K562 (cell line): Measurements from ENCODE around the gene ARHGAP35. TPM values are rescaled to one million over a fixed set of nuclear protein-coding genes. Genes with fewer than 3 reads are reported as not detected.

ENCODE experiments used
- EP400 ChIP-seq: fragments of 450-650 bp; IDR thresholded peaks from 2 replicates; pipeline ENCODE4 v1.6.1; 2017; ENCODE audit warnings: antibody characterized with exemption, mild to moderate bottlenecking, moderate library complexity
- HNRNPK ChIP-seq: fragments of 200-400 bp; formaldehyde crosslinking; IDR thresholded peaks from one replicate; pipeline ENCODE4 v1.6.1; 2018; ENCODE audit warnings: mild to moderate bottlenecking, low read depth, low read length; ENCODE audit not compliant: poor library complexity, severe bottlenecking
- HSF4 ChIP-seq: fragments of 250-450 bp; sonication (Bioruptor Pico); IDR thresholded peaks from 2 replicates; pipeline ENCODE4 v2.1.2; 2022; ENCODE audit warnings: mild to moderate bottlenecking, moderate library complexity, borderline replicate concordance
- MXI1 ChIP-seq: IDR thresholded peaks from 2 replicates; pipeline ENCODE4 v1.6.1; 2011; ENCODE audit warnings: low read depth, mild to moderate bottlenecking, improper control_type of control experiment, low read length
- NR2C2 ChIP-seq, 2 experiments: fragments of 200-800 bp in 1 of 2; sonication (Bioruptor generic) in 1 of 2; sonication (generic) in 1 of 2; formaldehyde crosslinking in 1 of 2; IDR thresholded peaks; 2 replicates each; pipeline versions ENCODE4 v1.6.1 to v1.8.0; 2016 to 2022; ENCODE audit warnings: mild to moderate bottlenecking in 1 of 2, missing compliant biosample characterization in 1 of 2, missing genetic modification characterization in 1 of 2, missing genetic modification reagents in 1 of 2
- SETDB1 ChIP-seq: IDR thresholded peaks from one replicate; pipeline ENCODE4 v1.6.1; 2012; ENCODE audit warnings: low read length, control low read depth, inconsistent platforms
- SP2 ChIP-seq: IDR thresholded peaks from 2 replicates; pipeline ENCODE4 v1.6.1; 2011; ENCODE audit warnings: mild to moderate bottlenecking, low read depth, low read length, moderate library complexity; ENCODE audit not compliant: poor library complexity, severe bottlenecking; ENCODE audit errors: extremely low read depth
- polyA plus RNA-seq, 8 experiments: library from polyadenylated mRNA; depleted of rRNA in 4 of 8; stranded (reverse) in 5 of 8; unstranded in 3 of 8; fragments of >200 nt; fragmentation: Nextera tagmentation in 2 of 8; fragmentation: Illumina TruSeq in 1 of 8; extraction: Ambion mirVana in 2 of 8; extraction: Trizol in 1 of 8; gene quantifications; 2 replicates each; pipeline versions ENCODE4 v1.2.1 to v1.2.3, GENCODE V29; 2011 to 2014; ENCODE audit warnings: inconsistent platforms in 1 of 8, missing spikeins in 1 of 8
- total RNA-seq, 7 experiments: library from RNA; depleted of rRNA in 6 of 7; stranded (reverse); fragments of >200 nt in 6 of 7; fragmentation: Illumina TruSeq in 2 of 7; extraction: Trizol in 2 of 7; gene quantifications; 2 replicates each; pipeline versions ENCODE4 v1.2.1 to v1.2.3, GENCODE V29; 2011 to 2021; ENCODE audit warnings: low replicate concordance in 1 of 7
- TF ChIP-seq, protein P1 (sequence below): fragments of 250-450 bp; sonication (Bioruptor Pico); IDR thresholded peaks from 2 replicates; pipeline ENCODE4 v1.8.0; 2021; ENCODE audit warnings: moderate library complexity, mild to moderate bottlenecking, inconsistent platforms
- TF ChIP-seq, protein P2 (sequence below): IDR thresholded peaks from 2 replicates; pipeline ENCODE4 v1.6.1; 2016; ENCODE audit warnings: missing genetic modification characterization, missing compliant biosample characterization
- TF ChIP-seq, protein P3 (sequence below): sonication (generic); formaldehyde crosslinking; IDR thresholded peaks from 2 replicates; pipeline ENCODE4 v1.8.1; 2023; ENCODE audit warnings: missing genetic modification reagents, mild to moderate bottlenecking, borderline replicate concordance
- TF ChIP-seq, protein P4 (sequence below), 2 experiments: IDR thresholded peaks in 1 of 2; conservative IDR thresholded peaks in 1 of 2; 2 replicates each; pipeline ENCODE4 v1.6.1; 2016; ENCODE audit warnings: low read depth in 2 of 2, mild to moderate bottlenecking in 1 of 2, missing compliant biosample characterization in 1 of 2, missing genetic modification characterization in 1 of 2, moderate library complexity in 1 of 2

Gene ARHGAP35
- total and polyA plus RNA-seq, 9 of the 15 experiments (the other 6 are each of a cell fraction or from before 2014, with no cell fraction given): 0.27 to 26.4 (median 10.2) TPM

DNA sequence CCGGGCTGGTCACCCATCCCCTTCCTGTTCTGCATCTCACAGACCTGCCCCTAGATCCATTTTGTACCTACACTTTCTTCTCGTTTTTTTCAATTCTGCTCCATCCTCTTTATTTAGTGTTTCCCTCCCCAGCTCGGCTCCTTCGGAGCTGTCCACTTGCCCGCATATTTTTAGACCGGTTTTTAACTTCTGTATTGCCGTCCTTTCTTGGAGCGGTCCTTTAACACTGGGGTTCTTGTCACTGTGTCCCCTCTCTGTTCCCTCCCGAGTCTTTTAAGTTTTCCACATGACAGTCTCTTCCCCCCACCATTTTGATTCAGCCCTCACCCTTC is 1.7 kb downstream of the ARHGAP35 start (continued):
- TF ChIP-seq, protein P1, sequence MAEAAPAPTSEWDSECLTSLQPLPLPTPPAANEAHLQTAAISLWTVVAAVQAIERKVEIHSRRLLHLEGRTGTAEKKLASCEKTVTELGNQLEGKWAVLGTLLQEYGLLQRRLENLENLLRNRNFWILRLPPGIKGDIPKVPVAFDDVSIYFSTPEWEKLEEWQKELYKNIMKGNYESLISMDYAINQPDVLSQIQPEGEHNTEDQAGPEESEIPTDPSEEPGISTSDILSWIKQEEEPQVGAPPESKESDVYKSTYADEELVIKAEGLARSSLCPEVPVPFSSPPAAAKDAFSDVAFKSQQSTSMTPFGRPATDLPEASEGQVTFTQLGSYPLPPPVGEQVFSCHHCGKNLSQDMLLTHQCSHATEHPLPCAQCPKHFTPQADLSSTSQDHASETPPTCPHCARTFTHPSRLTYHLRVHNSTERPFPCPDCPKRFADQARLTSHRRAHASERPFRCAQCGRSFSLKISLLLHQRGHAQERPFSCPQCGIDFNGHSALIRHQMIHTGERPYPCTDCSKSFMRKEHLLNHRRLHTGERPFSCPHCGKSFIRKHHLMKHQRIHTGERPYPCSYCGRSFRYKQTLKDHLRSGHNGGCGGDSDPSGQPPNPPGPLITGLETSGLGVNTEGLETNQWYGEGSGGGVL (CRISPR knock-in tag): no peak
- no peak for TF ChIP-seq SP2
- TF ChIP-seq, protein P2, sequence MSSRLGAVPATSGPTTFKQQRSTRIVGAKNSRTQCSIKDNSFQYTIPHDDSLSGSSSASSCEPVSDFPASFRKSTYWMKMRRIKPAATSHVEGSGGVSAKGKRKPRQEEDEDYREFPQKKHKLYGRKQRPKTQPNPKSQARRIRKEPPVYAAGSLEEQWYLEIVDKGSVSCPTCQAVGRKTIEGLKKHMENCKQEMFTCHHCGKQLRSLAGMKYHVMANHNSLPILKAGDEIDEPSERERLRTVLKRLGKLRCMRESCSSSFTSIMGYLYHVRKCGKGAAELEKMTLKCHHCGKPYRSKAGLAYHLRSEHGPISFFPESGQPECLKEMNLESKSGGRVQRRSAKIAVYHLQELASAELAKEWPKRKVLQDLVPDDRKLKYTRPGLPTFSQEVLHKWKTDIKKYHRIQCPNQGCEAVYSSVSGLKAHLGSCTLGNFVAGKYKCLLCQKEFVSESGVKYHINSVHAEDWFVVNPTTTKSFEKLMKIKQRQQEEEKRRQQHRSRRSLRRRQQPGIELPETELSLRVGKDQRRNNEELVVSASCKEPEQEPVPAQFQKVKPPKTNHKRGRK (tag): peak; percentile 38; the same call in 1 of the 2 replicates
- TF ChIP-seq, protein P3, sequence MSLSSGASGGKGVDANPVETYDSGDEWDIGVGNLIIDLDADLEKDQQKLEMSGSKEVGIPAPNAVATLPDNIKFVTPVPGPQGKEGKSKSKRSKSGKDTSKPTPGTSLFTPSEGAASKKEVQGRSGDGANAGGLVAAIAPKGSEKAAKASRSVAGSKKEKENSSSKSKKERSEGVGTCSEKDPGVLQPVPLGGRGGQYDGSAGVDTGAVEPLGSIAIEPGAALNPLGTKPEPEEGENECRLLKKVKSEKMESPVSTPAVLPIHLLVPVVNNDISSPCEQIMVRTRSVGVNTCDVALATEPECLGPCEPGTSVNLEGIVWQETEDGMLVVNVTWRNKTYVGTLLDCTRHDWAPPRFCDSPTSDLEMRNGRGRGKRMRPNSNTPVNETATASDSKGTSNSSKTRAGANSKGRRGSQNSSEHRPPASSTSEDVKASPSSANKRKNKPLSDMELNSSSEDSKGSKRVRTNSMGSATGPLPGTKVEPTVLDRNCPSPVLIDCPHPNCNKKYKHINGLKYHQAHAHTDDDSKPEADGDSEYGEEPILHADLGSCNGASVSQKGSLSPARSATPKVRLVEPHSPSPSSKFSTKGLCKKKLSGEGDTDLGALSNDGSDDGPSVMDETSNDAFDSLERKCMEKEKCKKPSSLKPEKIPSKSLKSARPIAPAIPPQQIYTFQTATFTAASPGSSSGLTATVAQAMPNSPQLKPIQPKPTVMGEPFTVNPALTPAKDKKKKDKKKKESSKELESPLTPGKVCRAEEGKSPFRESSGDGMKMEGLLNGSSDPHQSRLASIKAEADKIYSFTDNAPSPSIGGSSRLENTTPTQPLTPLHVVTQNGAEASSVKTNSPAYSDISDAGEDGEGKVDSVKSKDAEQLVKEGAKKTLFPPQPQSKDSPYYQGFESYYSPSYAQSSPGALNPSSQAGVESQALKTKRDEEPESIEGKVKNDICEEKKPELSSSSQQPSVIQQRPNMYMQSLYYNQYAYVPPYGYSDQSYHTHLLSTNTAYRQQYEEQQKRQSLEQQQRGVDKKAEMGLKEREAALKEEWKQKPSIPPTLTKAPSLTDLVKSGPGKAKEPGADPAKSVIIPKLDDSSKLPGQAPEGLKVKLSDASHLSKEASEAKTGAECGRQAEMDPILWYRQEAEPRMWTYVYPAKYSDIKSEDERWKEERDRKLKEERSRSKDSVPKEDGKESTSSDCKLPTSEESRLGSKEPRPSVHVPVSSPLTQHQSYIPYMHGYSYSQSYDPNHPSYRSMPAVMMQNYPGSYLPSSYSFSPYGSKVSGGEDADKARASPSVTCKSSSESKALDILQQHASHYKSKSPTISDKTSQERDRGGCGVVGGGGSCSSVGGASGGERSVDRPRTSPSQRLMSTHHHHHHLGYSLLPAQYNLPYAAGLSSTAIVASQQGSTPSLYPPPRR (CRISPR knock-in tag): no peak
- TF ChIP-seq NR2C2 (CRISPR knock-in tag; IDR thresholded peaks at IDR 0.05): no peak
- TF ChIP-seq NR2C2 (tag; IDR thresholded peaks at IDR 0.05): 0 out of 2 replicates have a peak, but pooled peaks have one; percentile 0
- TF ChIP-seq, protein P4, sequence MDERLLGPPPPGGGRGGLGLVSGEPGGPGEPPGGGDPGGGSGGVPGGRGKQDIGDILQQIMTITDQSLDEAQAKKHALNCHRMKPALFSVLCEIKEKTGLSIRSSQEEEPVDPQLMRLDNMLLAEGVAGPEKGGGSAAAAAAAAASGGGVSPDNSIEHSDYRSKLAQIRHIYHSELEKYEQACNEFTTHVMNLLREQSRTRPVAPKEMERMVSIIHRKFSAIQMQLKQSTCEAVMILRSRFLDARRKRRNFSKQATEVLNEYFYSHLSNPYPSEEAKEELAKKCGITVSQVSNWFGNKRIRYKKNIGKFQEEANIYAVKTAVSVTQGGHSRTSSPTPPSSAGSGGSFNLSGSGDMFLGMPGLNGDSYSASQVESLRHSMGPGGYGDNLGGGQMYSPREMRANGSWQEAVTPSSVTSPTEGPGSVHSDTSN (CRISPR knock-in tag; IDR thresholded peaks at IDR 0.05; ENCODE audit: low read depth): no peak
- TF ChIP-seq, protein P4 (tag; conservative IDR thresholded peaks at IDR 0.05; ENCODE audit: low read depth): no peak
- no peak for TF ChIP-seq MXI1
- no peak for TF ChIP-seq HNRNPK
- no peak for TF ChIP-seq HSF4 (CRISPR knock-in tag)
- peak; percentile 12; the same call in 1 of the 2 replicates for TF ChIP-seq EP400
- TF ChIP-seq SETDB1: no peak
